Islet precursor cell (in vitro differentiated cells): Measurements from ENCODE around the gene PDZRN3.

Experiments
- DNase-seq: peaks from one replicate; pipeline ENCODE4 v3.0.0-alpha.2; 2018

The PDZRN3 gene

DNA sequence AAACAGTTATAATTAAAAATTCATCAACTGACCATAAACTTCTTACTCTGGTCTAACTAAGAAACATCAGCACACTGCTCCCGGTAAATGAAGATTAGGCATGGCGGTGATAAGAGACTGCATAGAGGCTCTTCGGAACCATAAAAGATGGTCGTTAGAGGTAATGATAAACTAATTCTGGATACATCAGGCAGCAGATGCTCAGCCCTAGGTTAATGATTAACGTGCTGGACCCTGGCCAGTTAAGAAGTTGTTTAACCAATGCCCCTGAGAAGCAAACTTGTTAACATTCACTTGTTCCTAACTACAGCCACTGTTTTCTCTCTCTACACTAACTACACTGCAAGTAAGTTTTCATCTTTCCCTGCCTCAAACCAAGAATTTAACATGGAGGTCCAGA lies 111.5 kb downstream of the PDZRN3 start:
- DNase-seq: no peak

DNA sequence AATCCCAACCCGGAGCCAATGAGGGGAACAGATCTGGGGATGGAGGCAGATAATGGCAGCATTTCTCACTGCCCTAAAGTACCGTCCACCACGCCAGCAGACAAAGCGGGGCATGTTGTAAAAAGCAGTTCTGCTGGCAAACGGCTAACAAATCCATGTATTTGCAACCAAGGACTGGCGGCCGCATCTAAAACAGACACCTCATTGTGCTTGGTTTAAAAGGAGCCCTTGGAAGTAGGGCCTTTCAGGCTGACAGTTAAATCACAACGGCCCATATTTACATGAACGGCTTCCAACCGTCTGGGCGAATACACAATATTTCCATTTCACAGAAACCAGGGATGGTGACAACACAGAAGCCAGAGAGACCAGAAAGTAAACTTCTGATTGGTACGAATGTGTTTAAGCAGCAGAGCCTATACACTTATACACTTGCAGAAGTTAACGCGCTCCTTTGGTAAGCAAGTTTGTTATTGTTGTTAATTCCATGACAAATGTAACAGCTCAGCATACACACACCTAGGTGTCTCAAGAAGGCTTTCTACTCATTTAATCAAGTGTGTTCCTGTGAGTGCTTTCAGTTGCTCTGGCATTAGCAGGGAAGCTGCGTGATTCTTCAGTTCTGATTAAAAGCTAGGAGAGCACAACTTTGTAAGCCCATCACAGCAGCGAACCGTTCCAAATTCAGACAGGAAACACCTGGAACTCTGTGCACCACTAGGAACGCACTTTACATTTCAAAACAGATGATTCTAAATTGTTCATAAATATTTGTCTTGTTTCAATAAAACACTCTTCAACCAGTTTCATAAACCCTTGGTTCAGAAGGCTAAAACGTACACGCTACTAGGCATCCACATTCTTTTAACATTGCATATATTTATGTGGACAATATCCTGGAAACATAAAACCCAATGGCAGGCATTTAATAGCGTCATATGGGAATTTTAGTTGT lies 112.9 kb downstream of the PDZRN3 start:
- DNase-seq: peak; percentile 76

DNA sequence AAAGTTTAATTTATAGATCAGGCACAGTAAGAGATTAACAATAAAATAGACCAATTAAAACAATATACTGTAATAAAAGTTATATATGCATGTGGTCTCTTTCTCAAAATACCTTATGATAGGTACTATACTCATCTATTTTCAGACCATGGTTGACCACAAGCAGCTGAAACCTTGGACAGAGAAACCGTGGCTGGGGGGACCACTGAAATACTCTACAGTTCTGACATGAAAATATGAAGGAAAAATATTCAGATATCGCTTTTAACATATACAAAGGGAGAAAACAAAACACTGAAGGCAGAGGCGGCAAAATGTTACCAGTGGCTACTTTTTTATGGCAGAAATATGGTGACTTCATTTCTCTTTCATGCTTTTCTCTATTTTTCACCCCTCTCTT lies 114.0 kb downstream of the PDZRN3 start:
- no peak for DNase-seq

DNA sequence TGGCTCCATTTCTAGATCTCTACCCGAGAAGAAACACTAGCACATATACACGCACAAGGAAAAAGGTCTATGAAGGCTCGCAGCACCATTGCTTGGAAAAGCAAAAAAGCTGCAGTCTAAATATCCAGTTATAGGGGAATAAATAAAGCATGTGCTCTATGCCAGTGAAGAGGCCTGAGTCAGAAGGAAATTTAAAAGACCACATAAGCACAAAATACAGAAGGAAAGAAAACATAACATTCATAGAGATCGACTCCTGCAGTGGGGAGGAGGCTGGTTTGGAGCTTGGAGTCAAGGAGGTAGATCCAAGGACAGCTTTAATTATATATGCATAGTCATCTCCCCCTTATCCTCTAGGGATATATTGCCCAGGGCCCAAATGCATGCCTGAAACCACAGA lies 114.4 kb downstream of the PDZRN3 start:
- no peak for DNase-seq

DNA sequence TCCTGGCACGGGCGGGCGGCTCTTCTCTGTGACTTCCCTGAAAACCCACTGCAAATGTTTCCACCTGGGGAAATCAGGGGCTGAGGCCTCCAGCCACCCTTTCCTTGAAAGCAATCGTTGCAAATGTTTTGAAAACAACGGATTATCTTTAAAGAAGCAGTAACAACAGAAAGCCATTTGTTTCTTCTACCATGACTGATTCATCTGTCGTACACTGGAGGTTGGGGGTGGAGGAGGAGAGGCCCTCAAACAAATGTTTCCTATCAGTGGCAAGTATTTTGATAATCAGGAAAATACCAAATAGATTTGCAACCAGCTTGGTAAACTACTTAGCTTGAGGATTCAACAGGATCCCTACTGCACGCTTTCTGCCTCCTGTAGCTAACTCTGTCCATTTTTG lies 114.9 kb downstream of the PDZRN3 start:
- no peak for DNase-seq

DNA sequence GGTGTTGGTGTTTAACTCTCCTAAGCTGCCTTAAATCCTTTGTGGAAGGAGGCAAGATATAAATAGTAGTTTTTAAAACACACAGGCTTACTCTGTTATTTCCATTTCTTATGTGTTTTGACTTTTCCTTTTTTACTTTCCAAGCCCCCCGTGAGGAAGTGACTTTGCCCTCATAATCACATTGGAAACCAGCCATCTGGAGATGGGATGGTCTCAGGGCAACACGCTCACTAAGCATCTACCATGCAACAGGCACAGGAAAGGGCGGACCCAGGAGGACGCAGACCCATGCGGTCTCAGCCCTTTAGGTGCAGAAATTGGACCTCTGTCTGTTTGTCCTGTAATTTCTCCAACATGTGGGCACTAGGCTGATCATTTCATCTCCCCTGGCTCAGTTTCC lies 115.7 kb downstream of the PDZRN3 start:
- no peak for DNase-seq

DNA sequence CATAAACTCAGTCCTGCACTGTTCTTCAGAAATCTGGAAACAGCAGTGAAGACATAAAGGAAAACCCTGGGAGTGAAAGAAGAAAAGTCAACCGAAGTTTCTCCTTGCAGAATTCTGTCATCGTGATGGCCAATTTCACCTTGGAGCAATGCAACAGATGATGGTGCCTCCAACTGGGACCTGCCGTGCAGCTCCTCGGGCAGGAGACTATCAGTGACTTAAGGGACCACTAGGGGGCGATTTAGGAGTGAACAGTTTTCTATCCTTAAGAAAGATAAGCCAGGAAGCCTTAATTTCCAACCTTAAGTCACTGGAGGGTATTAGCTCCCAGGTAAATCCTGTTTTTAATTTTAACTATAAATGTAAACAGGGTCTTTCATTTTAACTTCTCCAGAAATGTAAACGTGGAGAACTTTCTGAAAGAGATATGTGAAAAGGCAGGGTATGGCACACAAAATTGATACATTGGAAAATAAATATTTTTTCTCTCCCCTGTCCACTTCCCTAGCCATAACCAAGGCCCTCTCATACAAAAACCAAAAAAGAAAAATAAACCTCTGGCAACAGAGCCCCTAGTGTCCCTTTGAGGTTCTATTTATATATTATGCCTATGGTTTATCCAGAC lies 116.3 kb downstream of the PDZRN3 start:
- no peak for DNase-seq

DNA sequence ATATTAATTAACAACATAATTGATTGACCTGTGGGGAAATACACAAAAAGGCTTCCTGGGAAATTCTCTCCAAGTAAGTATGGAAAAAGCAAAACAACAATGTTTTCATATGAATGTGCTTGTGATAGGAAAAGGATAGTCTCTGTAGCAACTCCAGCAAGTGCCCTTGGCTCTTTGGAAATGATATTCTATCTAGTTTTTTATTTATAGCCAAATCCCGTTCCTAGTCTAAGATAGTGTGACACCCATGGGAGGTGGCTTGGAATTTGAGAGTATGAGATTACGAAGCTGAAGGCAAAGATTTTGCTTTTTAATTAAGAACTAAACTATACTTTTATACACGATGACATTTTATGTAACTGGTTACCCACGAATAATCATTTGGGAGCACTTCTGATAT lies 119.9 kb downstream of the PDZRN3 start:
- no peak for DNase-seq

DNA sequence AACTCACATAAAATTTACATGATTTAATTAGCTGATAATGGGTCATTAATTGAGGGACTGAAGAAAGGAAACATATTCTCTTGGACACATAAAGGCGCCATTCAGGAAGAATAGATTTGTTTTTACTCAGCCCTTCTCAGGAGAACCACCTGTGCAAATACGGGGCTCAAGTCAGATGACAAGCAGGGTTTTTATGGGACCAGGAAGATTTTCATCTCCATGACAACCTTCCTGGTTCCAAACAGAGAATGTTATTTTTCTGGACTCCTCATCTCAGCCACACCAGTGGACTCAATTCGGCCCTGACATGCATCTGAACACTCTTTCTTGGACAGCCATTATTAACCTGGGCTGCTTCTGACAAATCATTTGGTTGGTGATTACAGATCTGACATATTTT lies 120.5 kb downstream of the PDZRN3 start:
- DNase-seq: no peak

DNA sequence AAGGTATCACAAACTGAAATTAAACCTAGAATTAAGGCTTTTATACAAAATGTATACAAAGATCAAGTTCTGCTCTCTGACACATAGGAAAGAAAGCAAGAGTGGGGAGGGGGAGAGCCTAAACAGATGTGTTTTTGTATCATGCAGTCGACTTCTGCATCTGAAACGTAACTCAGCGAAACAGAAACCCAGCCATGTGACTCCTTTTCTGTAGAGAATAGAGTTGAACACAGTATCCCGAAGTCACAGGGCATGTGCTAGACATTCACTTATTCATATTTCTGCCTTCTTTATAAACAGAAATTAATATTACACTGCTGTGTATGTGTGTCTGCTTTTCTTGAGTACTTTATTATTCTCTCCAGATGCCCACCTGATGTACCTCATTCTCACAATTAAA lies 121.0 kb downstream of the PDZRN3 start:
- DNase-seq: no peak

DNA sequence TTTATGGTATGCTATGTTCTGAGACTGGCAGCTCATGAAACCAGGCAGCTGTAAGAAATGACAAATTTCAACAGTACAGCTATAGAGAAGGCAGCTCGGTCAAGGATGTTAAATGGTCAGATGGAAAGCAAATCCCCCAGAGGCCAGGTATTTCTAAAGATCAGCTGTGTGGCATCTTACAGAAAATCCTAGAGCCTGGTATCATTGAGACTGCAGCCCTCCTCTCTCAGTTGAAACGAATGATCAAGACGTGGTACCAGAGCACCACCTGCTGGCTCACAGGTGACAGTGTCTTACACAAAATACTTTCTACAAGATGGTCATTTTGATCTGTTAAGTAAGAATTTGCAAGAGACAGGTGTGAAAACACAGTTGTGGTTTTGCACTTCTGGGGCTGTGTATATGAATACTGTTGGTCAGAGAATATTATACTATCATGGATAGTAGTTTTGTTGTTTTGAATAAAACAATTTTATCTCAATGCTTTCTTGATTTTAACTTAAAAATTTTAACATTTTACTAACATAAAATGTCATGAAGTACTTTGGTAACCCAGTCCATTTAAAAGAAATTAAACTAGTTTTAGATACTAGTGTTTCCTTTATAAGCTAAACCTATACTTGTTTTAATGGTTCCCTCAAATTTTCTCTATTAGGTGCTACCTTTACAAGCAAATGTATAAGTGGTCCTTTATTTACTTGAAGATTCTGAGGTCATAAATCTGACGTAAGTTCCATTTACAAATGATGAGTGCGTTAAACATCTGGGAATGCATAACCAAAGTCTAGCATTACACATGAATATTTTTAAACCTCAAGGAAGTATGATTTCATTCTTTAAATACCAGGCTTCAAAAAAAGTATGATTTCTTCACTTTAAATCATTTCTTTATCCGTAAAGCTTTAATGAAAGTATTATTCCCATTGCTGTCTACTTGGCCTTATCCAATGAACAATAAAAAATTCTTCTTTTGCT lies 121.8 kb downstream of the PDZRN3 start:
- DNase-seq: peak; percentile 79

DNA sequence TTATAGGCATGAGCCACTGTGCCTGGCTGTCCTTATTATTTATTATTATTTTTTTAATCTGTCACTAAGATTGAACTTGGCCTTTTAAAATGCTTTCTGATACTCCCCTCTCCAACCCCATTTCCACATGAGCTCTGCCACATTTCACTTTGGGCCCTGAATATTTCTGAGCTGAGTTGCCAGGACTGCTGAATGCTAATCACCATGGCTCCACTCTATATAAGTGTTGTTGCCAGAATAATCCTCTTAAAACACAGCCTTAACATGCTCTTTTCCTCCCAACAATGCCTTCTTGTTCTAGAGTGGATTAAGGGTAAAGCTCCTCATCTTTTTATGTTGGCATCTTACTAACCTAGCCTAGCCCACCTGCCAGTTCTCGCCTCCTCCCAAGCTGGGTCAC lies 124.4 kb downstream of the PDZRN3 start:
- DNase-seq: no peak

DNA sequence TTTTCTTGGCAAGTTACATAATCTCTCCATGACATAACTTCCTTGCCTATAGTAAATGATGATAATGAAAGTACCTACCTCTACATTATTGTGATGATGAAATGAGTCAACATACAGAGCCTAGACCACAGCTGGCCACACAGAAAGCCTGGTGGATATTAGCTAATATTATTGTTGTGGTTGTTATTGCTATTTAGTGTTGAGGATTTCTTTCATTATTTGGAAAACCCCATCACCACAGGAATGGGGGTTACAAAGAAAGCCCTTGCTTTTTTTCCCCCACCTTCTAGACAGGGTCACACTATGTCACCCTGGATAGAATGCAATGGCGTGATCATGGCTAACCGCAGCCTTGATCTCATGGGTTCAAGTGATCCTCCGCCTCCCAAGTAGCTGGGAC lies 125.0 kb downstream of the PDZRN3 start:
- DNase-seq: no peak

DNA sequence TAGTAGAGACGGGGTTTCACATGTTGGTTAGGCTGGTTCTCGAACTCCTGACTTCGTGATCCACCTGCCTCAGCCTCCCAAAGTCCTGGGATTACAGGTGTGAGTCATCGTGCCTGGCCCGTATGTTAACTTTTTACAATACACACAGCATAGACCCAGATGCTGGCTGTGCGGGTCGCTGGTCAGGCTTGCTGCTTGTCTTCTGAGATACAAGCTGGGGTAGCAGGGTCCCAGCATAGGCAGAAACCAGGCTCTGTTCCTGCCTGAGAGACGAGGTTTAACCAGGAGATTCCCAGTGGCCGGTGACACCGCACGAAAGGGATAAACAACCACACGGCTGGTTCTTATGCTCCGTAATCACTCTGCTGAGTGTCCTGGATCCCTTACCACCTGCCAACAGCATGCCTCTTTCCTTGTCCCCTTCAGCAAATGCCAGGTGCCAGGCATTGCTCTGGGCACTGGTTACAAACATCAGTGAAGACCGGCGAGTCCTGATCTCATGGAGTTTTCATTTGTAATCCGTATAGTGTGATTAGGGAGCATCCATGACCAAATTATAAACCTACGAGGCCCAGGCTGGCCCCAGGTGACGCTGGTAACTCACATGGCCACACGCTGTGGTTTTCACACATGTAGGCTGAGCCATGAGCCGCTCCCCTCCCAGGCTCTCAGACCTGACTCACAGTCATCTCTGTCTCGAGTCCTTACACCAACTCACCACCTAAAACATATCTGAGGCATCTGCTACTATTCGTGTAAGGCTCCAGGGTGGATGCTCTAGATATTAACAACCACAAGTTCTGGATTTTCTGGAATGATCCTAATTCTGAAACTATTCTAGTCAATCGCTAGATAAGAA lies 125.7 kb downstream of the PDZRN3 start:
- DNase-seq: no peak

DNA sequence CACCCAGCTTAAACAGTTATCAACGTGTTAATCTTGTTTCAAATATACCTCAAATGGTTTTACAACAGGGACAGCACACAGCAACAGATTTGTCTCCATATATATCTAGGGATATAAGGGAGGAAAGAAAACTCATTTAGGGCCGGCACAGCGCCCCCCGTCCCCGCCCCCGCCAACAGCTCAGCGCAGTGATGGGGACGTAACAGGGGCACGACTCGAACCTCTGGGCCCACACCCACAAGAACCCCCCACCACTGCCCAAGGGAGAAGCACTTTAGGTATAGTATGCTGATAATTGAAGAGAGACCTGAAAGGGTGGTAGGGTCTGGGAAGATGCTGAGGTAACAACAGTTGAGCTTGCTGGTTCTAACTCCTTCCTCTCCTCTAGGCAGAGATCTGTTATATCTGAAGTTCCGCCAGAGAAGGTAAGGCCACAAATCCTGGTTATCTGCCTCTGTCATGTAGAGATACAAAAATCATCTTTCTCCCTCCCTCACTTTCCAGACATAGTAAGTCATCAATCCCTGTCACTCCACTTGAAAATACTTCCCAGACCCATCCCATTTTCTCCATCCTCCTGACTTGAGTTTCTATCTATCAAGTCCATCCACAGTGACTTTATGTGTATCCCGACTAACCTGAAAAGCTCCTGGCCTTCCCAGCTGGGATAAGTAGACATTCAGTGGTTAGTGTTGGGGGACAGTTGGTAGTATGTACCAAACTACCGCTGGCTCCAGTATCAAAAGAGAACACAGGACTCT lies 126.9 kb downstream of the PDZRN3 start:
- no peak for DNase-seq

DNA sequence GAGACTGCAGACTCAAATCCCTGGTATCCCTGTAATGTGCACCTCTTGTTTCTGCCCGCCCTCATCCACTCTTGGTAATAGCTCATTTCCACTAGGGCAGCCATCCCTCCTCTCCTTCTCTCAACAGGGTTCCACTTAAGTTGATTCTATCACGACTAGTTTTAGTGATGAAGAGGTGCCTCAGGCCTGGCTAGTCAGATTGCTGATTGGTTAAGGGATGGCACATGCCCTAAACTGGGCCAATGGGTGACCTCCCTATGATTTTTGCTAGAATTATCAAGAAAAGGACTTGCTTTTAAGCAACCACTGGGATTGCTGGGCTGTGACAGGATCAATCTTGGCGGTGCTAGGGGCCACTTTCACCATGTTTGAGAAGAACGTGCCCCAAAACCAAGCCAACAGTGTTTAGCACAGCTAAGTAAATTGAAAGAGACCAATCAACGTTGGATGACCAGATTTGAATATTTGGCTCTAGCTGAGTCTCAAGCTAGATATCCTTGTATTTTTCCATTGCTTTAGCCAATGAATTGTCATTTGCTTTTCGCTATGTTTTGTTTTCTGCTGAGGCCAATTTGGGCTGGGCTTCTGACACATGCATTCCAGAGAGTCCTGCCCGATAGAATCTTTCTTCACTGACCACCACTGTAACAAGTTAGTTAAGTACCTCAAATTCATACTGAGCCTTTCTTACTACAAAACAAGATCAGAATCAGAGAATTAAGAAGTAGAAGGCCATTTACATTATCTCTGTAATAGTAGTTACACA lies 131.0 kb downstream of the PDZRN3 start:
- DNase-seq: no peak

DNA sequence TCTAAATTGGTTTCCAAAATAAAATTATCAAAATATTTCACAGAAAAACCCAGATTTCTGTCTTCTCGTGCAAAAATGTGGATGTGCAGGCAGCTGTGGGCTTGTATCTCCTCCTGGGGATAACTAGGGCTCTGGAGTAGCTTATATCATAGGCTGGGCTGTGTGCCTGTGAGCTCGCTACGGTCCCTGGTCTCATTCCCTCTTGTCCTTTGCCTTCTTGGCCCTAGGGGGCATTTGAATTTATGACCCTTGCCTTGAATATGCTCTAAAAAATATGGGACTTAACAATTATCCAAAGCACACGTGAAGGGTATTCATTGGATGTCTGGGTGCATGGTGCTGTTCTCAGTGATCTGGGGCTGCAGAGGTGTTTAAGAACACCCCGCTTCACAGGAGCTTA lies 132.6 kb downstream of the PDZRN3 start:
- no peak for DNase-seq

DNA sequence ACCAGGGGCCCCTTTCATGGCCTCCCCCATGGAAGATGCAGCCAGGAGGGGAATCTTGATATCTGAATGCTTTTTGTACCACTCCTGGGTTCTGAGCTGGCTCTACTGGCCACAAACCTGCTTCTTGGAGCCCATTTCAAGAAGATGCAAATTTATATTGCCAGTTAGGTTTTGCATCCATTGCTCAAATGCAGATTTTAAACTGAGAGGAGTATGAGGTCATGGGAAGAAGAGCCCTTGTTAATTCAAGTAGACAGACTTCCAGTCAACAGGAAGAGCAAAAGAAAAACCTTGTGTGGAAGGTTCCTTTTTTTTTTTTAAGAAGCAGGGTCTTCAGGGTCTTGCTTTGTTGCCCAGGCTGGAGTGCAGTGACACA lies 133.5 kb downstream of the PDZRN3 start:
- no peak for DNase-seq

DNA sequence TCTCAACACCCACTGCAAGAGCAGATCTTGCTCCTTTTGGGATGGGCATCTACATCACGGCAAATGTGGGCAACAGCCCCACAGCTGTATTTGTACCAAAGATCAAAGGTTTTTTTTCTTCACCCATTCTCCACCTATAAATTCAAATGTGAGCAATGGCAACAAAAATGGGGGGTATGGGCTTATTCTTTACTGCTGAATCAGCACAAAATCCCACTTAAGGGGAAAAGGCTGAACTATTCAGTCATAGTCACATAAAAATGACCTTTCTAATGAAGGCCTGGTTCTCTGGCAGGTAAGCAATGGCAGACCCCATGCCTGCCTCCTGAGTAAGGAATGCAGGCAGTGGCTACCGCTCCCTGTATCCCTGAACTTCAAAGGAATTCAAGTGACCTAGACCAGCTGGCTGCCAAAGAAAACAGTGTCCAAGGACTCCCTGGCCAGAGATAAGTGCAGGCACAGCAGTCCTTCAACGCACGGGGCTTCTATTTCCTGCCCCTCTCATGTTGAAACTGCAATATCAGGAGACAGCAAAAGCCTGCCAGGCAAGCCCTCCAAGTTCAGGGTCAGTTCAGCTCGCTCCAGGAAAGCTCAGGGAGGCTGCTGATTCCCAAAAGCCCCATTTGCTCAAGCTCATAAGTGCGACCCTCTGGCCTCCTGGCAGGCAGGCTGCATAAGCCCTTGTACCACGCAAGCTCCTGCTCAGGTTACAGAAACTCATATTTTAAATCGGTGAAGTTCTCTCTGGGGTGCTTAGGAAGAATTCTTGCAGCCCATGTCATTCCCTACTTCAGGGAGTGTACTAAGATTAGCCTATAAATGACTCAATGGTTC lies 134.1 kb downstream of the PDZRN3 start:
- peak; percentile 91 for DNase-seq

DNA sequence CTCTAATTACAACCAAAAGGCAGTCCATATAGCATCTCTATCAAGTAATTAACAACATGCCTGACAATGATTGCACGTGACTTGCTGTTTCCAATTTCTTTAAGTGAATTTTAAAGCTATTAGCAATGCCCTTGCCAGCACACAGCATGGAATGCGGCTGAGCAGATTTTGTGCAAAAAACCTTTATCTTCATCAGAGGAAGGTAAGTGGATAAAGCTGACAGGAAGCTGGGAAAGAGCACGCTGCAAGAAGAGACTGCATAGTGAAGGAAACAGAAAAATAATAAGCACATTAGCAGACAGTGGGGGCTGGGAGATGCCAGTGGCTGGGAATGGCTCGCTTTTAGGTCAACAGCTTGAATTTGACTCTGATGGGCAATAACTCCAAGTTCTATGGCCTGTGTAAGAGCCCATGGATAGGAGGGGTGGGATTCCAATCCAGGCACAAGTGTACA lies 138.8 kb downstream of the PDZRN3 start:
- no peak for DNase-seq
